GM19452 (cell line): ENCODE measurements around the gene MSX1.
A peak's percentile ranks its signal among the peaks of the same experiment; 100 is the strongest.

Experiments
- ATAC-seq: cut with Tn5 transposase; IDR thresholded peaks from one replicate; pipeline ENCODE4 v1.9.1; 2021; ENCODE audit not compliant: unreplicated experiment

MSX1 gene

DNA sequence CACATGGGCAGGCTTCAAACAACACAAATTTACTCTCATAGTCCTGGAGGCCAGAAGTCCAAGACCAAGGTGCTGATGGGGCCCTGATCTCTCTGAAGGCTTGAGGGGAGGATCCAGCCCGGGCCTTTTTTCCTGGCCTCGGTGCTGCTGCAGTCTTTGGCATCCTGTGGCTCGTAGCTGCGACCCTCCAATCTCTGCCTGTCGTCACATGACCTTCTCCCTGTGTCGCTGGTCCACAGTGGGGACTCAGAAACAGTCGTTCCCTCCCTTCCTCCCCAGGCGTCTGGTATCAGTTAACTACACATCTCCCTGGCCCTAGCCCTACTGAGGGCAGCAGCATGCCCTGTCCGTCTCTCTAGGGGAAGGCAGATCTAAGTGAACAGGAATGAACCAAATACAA, 19.1 kb upstream of the MSX1 start:
- no peak for ATAC-seq

GRCh38 chr4:4841156-4841555, 18.3 kb upstream of the MSX1 start:
- ATAC-seq: no peak

DNA sequence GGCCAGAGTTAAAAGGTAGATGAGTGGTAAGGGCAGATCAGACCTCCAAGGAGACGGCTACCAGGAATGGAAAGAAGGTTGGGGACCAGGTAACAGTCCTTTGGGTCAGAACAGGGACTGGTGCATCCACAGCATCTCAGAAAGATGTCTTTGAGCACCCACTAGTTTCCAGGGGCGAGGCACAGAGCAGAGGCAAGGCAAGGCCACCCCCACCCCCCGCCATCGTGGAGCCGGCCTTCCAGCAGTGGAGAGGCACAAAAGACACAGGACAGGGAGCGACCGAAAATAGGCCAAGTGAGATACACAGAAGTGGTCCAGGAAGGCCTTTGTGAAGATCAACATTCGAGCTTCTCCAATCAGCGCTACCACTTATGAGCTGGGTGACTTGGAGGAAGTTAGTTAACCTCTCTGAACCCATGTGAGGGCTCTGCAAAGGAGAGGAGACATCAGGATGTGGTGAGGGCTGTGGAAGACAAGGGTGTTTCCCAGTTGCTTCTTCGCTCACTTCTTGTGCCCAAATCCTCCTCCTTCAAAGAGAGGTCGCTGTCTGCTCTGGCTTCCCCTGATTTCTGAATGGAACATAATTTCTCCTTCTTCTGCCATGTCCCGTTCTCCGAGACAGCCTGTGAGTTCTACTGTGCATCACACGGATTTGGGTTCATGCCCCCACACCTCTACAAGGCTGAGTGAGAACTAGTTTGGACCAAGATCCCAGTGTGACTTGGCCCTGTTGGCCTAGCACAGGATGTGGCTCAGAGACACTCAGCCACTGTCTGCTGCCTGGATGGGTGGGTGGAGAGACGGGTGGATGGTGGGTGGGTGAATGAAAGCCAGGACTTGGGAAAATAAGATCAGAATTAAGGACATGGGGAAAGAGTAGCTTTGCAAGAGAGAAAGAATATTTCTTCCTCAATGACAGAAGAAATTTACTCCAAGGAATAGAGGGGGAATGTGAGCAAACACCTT, 16.7 kb upstream of the MSX1 start:
- ATAC-seq: no peak

- no peak for ATAC-seq
Observed at GRCh38 chr4:4843635-4844291, 15.7 kb upstream of the MSX1 start.

- no peak for ATAC-seq
Observed at GRCh38 chr4:4845027-4845426, 14.4 kb upstream of the MSX1 start.

- ATAC-seq: no peak
Observed at GRCh38 chr4:4847011-4847410, 12.5 kb upstream of the MSX1 start.

DNA sequence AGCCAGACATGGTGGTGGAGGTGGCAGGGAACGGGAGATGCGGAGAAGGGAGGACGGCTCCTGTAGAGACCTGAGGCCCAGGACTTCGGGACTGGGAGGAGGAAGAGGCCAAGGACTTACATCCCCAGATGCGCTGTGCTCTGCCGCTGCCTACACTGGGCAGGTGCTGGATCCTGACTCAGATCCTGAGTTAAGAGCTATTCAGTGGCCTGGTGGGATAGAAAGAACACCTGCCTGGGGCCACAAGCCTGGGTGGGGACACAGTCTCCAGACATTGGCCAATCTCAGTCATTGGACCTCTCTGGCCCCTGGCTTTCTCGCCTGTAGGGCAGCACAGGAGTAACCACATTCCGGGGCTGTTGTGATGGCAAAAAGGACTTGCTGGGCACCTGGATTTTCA, 10.9 kb upstream of the MSX1 start:
- ATAC-seq: no peak

DNA sequence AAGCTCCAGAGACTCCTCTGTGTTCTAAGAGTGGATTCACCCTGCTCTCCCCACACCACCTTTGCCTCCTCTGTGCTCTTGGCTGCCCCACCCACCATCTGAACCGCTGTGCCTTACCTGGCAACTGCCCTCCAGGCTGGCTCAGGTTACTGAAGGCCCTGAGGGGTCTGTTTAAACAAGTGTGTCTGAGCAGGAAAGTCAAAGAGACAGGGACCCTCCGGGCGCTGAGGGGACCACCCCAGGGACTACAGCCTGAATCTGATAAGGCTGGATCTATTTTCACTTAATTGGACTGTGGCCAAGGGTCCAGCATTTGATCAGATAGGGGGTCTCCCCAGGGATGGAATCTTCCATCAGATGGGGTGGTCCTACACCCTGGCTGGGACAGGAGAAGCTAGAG, 10.4 kb upstream of the MSX1 start:
- ATAC-seq: no peak

DNA sequence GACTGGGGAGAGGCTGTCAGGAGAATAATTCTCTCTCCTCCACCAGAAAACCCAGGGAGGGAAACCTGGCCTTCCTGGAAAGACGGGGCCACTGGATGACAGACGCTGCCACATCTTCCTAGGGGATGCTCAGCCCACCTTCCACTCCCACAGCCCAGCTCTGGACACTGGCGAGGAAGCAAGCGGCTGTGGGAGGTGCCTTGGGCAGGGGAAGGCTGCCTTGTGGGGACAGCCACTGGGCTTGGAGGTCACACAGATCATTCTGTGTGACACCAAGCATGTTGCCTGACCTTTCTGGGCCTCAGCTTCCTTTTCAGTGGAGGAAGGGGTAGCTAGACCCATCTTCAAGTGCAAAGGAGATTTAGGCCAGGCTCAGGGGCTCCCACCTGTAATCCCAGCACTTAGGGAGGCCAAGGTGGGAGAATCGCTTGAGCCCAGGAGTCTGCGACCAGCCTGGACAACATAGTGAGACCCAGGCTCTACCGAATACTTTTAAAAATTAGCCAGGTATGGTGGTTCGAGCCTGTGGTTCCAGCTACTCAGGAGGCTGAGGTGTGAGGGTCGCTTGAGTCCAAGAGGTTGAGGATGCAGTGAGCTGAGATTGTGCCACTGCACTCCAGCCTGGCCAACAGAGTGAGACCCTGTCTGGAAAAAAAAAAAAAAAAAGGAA, 9.8 kb upstream of the MSX1 start:
- ATAC-seq: no peak

- no peak for ATAC-seq
Observed at GRCh38 chr4:4851081-4851480, 8.4 kb upstream of the MSX1 start.

- ATAC-seq: no peak
Observed at GRCh38 chr4:4851906-4852305, 7.6 kb upstream of the MSX1 start.

GRCh38 chr4:4852591-4853362, 6.7 kb upstream of the MSX1 start:
- peak; percentile 50 for ATAC-seq

DNA sequence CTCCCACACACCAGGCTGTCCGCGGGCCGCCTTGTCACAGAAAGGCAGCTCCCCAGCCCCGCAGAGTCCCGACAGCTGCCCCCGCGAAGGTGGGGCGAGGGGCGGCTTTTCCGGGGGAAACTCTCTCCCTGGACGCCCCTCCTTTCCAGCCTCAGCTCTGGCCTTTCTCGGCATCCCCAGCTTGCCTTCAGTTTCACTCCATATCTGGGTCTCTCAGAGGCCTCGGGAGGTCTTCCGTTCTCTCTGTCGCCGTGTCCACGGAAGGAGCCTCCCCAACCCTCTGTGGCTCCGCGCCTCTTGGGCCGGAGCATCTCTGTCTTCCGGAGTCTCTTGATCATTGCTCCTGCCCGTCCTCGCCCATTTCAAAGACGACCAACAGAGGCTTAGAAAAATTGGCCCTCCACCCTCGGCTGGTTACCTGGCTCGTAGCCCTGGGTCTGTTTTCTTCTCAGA, 6.1 kb upstream of the MSX1 start:
- ATAC-seq: peak; percentile 47

DNA sequence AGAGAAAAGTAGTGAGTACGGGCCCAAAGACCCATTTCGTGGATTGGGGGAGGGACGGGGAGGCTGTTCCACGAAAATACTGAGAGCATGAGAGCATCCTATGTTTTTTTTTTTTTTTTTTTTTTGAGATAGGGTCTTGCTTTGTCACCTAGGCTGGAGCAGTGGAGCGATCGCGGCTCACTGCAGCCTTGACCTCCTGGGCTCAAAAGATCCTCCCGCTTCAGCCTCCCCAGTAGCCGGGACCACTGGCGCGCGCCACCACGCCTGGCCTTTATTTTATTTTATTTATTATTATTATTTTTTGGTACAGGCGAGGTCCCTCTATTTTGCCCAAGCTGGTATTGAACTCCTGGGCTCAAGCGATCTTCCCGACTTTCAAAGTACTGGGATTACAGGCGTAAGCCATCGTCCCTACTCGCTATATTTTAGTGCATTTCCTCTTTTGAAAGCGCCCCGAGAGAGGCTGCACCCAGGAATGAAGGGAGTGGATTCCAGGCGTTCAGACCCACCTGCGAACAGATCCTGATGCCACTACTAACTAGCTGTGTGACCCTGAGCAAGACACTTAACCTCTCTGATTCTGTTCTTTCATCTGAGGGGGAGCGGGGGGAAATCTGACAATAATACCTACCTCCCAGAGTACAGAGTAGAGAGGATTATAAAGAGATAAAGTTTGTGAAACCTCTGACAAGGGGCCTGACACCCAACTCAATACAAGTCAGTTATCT, 5.4 kb upstream of the MSX1 start:
- ATAC-seq: no peak

DNA sequence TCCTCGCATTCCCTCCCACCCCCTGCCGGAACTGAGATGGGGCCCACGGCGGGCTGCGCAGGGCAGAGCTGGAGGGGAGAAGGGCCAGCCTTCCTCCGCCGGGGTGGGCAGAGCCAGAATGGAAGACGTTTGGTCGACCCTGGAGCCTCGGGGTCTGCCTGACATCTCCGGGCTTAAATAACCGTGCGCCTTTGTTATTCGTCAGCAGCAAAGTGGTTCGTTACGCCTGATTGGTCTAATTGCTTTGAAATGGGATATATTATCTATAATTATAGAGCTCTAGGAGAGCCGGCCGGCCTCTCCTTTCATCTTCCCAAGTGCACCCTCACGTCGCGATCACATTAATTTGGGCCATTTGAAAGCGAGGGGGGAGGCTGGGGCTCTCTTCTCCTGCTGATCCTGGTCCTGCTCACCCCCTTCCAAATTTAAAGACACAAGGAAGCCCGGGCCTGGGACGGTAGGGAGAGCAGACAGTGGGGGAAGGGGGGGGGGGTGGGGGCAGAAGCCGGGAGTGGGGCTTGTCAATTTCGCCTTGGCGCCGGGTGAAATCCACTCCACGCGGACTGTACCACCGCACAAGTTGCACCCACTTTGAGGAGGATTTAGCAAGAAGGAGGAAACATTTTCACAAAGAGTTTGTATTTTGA, 4.7 kb upstream of the MSX1 start:
- no peak for ATAC-seq

GRCh38 chr4:4855301-4856070, 4.0 kb upstream of the MSX1 start:
- no peak for ATAC-seq

DNA sequence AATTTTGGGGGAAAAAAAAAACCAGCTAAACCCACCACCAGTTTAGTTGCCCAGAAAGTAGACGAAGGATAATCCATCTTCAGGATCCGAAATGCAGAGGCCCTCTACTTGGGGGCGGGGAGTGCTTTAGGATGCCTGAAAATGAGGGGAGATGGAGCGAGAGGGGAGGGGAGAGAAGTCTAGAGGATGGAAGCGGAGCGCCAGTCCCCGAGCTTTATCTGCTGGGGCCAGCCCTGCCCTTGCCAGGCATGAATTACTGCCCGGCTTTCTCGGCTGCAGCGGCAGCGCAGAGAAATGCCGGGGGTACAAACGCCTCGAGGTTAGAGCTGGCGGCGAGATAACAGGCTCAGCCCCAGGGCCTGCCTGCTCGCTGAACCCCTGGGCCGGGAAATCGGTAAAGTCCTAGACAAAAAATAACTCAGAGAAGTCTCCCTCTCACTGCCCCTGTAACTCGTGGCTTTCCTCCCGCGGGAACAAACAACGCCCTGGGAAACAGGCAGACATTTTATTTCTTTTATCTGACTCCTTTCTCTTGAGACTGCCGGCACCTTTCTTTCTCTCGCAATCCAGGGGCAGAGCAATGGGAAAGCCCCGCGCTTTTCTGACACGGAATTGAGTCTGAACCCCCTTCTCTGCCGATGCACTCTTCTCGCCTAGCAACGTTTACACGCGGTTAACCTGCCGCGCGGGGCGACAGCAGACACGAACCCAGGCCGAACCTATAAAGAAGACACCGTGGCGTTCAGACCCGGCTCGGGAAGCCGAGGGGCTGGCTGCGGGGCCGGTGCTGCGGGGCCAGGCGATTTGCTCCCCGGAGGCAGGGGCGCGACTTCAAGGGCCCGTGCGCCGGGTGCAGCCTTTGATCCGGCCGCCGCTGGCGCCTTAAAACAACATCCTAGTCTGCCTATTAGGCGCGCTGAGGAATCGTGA, 3.1 kb upstream of the MSX1 start:
- no peak for ATAC-seq
